Rectal smooth muscle tissue (tissue), 1 donor: ENCODE data around the gene KIF20B.

Experiments
- H3K27ac ChIP-seq: one replicate; pipeline ENCODE4 v1.7.0; 2013; ENCODE audit warnings: low read depth, low read length, inconsistent platforms
- H3K27me3 ChIP-seq: one replicate; pipeline ENCODE4 v1.7.0; 2013; ENCODE audit warnings: low read length; ENCODE audit not compliant: control insufficient read depth, insufficient read depth
- H3K36me3 ChIP-seq: one replicate; pipeline ENCODE4 v1.7.0; 2013; ENCODE audit warnings: low read length; ENCODE audit not compliant: control insufficient read depth, insufficient read depth
- H3K4me1 ChIP-seq: one replicate; pipeline ENCODE4 v1.7.0; 2013; ENCODE audit warnings: low read length; ENCODE audit not compliant: control insufficient read depth, insufficient read depth
- H3K4me3 ChIP-seq: one replicate; pipeline ENCODE4 v1.7.0; 2013; ENCODE audit warnings: low read length
- H3K9ac ChIP-seq: one replicate; pipeline ENCODE4 v1.7.0; 2013; ENCODE audit warnings: low read length

The KIF20B gene, protein sequence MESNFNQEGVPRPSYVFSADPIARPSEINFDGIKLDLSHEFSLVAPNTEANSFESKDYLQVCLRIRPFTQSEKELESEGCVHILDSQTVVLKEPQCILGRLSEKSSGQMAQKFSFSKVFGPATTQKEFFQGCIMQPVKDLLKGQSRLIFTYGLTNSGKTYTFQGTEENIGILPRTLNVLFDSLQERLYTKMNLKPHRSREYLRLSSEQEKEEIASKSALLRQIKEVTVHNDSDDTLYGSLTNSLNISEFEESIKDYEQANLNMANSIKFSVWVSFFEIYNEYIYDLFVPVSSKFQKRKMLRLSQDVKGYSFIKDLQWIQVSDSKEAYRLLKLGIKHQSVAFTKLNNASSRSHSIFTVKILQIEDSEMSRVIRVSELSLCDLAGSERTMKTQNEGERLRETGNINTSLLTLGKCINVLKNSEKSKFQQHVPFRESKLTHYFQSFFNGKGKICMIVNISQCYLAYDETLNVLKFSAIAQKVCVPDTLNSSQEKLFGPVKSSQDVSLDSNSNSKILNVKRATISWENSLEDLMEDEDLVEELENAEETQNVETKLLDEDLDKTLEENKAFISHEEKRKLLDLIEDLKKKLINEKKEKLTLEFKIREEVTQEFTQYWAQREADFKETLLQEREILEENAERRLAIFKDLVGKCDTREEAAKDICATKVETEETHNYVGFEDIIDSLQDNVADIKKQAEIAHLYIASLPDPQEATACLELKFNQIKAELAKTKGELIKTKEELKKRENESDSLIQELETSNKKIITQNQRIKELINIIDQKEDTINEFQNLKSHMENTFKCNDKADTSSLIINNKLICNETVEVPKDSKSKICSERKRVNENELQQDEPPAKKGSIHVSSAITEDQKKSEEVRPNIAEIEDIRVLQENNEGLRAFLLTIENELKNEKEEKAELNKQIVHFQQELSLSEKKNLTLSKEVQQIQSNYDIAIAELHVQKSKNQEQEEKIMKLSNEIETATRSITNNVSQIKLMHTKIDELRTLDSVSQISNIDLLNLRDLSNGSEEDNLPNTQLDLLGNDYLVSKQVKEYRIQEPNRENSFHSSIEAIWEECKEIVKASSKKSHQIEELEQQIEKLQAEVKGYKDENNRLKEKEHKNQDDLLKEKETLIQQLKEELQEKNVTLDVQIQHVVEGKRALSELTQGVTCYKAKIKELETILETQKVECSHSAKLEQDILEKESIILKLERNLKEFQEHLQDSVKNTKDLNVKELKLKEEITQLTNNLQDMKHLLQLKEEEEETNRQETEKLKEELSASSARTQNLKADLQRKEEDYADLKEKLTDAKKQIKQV (N-terminal part only)

DNA sequence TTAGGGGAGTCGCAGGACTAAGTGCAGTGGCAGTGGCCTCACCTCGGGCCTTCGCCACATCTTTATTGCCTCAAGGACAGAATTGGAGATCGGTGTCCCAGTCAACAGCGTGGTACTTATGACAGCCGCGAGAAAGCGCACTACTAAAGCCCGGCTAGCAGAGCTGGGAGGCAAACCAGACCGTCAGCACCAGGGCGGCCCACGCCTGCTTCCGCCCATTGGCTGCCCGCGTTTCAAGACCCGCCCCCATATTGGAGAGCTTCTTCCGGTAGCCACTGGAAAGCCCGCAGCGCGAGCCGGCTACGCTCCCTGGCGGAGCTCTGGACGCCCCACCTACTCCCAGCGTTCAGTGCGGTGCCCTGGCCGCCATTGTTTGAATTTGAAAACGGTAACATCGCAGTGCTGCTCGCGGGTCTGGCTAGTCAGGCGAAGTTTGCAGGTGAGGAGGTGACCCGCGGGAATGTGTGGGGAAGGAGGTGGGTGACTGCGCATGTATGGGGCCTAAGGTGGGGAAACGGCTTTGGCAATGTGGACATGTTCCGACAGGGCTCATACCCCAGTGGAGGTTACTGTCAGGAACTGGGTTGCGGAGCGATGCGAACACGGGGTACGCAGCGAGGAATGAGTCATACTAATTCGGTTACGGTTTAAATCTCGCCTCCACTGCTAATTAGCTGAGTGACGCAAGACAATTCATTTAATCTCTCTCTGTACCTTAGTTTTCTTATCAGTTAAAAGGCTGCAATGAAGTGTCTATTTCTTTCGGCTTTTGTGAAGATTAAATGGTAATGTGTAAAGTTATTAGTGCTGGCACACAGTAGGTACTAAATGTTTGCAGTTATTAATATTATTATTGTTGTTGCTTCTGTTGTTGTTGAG is at the start of gene KIF20B:
Gene KIF20B (plus strand): TSS at position 349 of the 879 bp plus-strand sequence. CDS start 3,705 bp downstream, outside the sequence.
- peaks cover 4% of the 10 kb centered on the region for H3K4me1 ChIP-seq
- peak within 1 kb of the TSS; percentile 99 for H3K4me3 ChIP-seq
- peak within 1 kb of the TSS; percentile 79 for H3K27ac ChIP-seq
- peak within 1 kb of the TSS; percentile 86 for H3K9ac ChIP-seq
- H3K27me3 ChIP-seq = no peaks in the 10 kb centered on the region
- no peaks in the 10 kb centered on the region for H3K36me3 ChIP-seq

- Histone ChIP-seq H3K9ac (no peak overlapping the region), H3K36me3 (no peaks in the 10 kb centered on the region), H3K4me1 (no peaks in the 10 kb centered on the region), H3K27me3 (no peaks in the 10 kb centered on the region), H3K27ac (no peak overlapping the region), H3K4me3 (no peak overlapping the region)
These were observed 49.3 kb upstream of the KIF20B start for GRCh38 chr10:89651916-89652573.

- H3K9ac ChIP-seq = no peak overlapping the region
- H3K4me3 ChIP-seq = no peak overlapping the region
- no peaks in the 10 kb centered on the region for H3K4me1 ChIP-seq
- no peaks in the 10 kb centered on the region for H3K27me3 ChIP-seq
- H3K27ac ChIP-seq = no peak overlapping the region
- H3K36me3 ChIP-seq = no peaks in the 10 kb centered on the region
These were observed 48.5 kb upstream of the KIF20B start for GRCh38 chr10:89652806-89653370.

GRCh38 chr10:89653410-89653869 is 48.0 kb upstream of the KIF20B start:
- no peak overlapping the region for H3K9ac ChIP-seq
- no peak overlapping the region for H3K27ac ChIP-seq
- no peak overlapping the region for H3K4me3 ChIP-seq

GRCh38 chr10:89655722-89656121 is 45.7 kb upstream of the KIF20B start:
- Histone ChIP-seq H3K27ac (no peak overlapping the region), H3K4me1 (no peaks in the 10 kb centered on the region), H3K9ac (no peak overlapping the region), H3K36me3 (no peaks in the 10 kb centered on the region), H3K4me3 (no peak overlapping the region), H3K27me3 (no peaks in the 10 kb centered on the region)

More at GRCh38 chr10:89653410-89653869, 48.0 kb upstream of the KIF20B start:
- Histone ChIP-seq H3K4me1 (no peaks in the 10 kb centered on the region), H3K27me3 (no peaks in the 10 kb centered on the region), H3K36me3 (no peaks in the 10 kb centered on the region)

GRCh38 chr10:89657302-89657701 is 44.1 kb upstream of the KIF20B start:
- Histone ChIP-seq H3K36me3 (no peaks in the 10 kb centered on the region), H3K4me1 (no peaks in the 10 kb centered on the region), H3K27me3 (no peaks in the 10 kb centered on the region), H3K27ac (no peak overlapping the region), H3K9ac (no peak overlapping the region), H3K4me3 (no peak overlapping the region)

DNA sequence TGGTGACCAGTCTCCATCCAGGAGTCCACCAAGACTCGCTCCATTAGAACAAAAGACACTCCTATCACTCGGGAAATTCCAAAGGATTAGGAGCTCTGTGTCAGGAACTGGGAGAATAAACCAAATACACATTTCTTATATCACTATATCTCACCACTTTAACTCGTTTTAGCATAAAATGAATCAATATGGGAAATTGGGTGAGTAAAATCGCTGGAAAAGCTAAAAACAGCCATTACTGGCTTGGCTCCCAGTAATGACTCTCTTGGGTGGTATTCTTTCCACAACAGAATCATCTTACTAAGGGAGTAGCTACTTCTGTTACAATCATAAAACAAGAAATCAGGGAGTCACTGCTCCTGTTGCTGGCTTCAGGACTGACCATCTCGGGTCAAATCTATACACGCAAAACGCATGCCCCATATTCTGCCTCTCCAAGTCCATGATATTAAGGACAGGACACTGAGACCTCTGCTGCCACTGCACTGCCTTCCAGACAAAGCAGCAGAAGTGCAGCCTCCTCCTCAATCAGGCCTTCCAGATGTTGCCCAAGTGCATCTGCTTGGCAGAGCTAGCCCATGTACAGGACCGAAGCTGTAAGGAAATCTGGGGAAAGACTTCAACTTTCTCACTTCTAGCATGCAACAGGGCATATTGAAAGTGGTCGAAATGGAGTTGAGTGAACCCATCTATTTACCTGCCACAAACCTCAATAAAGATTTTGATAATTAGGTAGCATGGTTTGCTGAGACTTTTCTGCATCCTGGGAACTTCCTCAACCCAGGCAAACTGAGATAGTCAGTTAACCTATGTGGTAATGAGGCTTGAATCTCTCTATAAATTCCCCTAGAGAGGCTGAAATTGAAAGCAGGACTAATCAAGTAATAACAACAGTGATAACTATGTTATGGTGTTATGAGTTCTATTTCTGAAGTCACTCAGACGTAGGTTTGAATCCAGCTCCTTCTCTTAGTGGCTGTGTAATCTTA is 42.0 kb upstream of the KIF20B start:
- no peak overlapping the region for H3K4me3 ChIP-seq
- no peaks in the 10 kb centered on the region for H3K4me1 ChIP-seq
- no peak overlapping the region for H3K27ac ChIP-seq
- H3K36me3 ChIP-seq = no peaks in the 10 kb centered on the region
- no peak overlapping the region for H3K9ac ChIP-seq
- no peaks in the 10 kb centered on the region for H3K27me3 ChIP-seq

GRCh38 chr10:89662596-89662995 is 38.8 kb upstream of the KIF20B start:
- Histone ChIP-seq H3K4me3 (no peak overlapping the region), H3K27me3 (no peaks in the 10 kb centered on the region), H3K27ac (no peak overlapping the region), H3K9ac (no peak overlapping the region), H3K36me3 (no peaks in the 10 kb centered on the region), H3K4me1 (no peaks in the 10 kb centered on the region)

GRCh38 chr10:89663144-89663543 is 38.2 kb upstream of the KIF20B start:
- H3K36me3 ChIP-seq = no peaks in the 10 kb centered on the region
- no peaks in the 10 kb centered on the region for H3K27me3 ChIP-seq
- H3K4me1 ChIP-seq = no peaks in the 10 kb centered on the region
- no peak overlapping the region for H3K4me3 ChIP-seq
- no peak overlapping the region for H3K27ac ChIP-seq
- H3K9ac ChIP-seq = no peak overlapping the region

GRCh38 chr10:89664203-89664602 is 37.2 kb upstream of the KIF20B start:
- Histone ChIP-seq H3K9ac (no peak overlapping the region), H3K4me1 (no peaks in the 10 kb centered on the region), H3K27ac (no peak overlapping the region), H3K36me3 (no peaks in the 10 kb centered on the region), H3K4me3 (no peak overlapping the region), H3K27me3 (no peaks in the 10 kb centered on the region)
